Brain microvascular endothelial cell (primary cell): ENCODE results near the gene UNC5C.

ENCODE experiments used
- DNase-seq: peaks from one replicate; pipeline ENCODE4 v3.0.0-alpha.2; 2020
- H3K27ac ChIP-seq: fragments of 250-450 bp; sonication (Bioruptor Pico); 2 replicates; pipeline ENCODE4 v1.5.1; 2020; ENCODE audit warnings: mild to moderate bottlenecking, moderate library complexity
- H3K27me3 ChIP-seq: fragments of 250-450 bp; sonication (Bioruptor Pico); replicated peaks from 2 replicates; pipeline ENCODE4 v1.5.1; 2020; ENCODE audit warnings: mild to moderate bottlenecking
- H3K36me3 ChIP-seq: fragments of 250-450 bp; sonication (Bioruptor Pico); replicated peaks from 2 replicates; pipeline ENCODE4 v1.5.1; 2020; ENCODE audit warnings: mild to moderate bottlenecking
- H3K4me3 ChIP-seq: 2 replicates; pipeline ENCODE4 v1.5.1; 2011; ENCODE audit warnings: low read depth, mild to moderate bottlenecking, control low read depth, low read length, moderate library complexity
- CTCF ChIP-seq: IDR thresholded peaks from 2 replicates; pipeline ENCODE4 v1.5.1; 2011; ENCODE audit warnings: low read depth, mild to moderate bottlenecking, moderate library complexity, low read length, control low read depth, inconsistent platforms; ENCODE audit errors: missing control alignments
- in situ Hi-C: cut with HindIII; loops from 2 replicates; pipeline ENCODE4 v1.10.0; 2017; ENCODE audit warnings: low sequenced_read_pairs, low pct_ligation_motif_present

UNC5C gene

GRCh38 chr4:95288552-95288951 is 260.2 kb downstream of the UNC5C start:
- no peak for DNase-seq
- no peak overlapping the region for H3K27ac ChIP-seq
- no peaks in the 10 kb centered on the region for H3K27me3 ChIP-seq
- no peak for TF ChIP-seq CTCF
- H3K36me3 ChIP-seq: no peaks in the 10 kb centered on the region
- no peak overlapping the region for H3K4me3 ChIP-seq
- in situ Hi-C loops: no loop called here

GRCh38 chr4:95285797-95286196 is 263.0 kb downstream of the UNC5C start:
- DNase-seq: no peak
- in situ Hi-C loops: no loop called here
- TF ChIP-seq CTCF: no peak

GRCh38 chr4:95284655-95285054 is 264.1 kb downstream of the UNC5C start:
- TF ChIP-seq CTCF: no peak
- in situ Hi-C loops: no loop called here
- Histone ChIP-seq H3K27me3 (no peaks in the 10 kb centered on the region), H3K36me3 (no peaks in the 10 kb centered on the region), H3K27ac (no peak overlapping the region), H3K4me3 (no peak overlapping the region)
- no peak for DNase-seq

More at GRCh38 chr4:95285797-95286196, 263.0 kb downstream of the UNC5C start:
- H3K27me3 ChIP-seq: no peaks in the 10 kb centered on the region
- no peaks in the 10 kb centered on the region for H3K36me3 ChIP-seq
- no peak overlapping the region for H3K4me3 ChIP-seq
- H3K27ac ChIP-seq: no peak overlapping the region

GRCh38 chr4:95283320-95283719 is 265.5 kb downstream of the UNC5C start:
- Histone ChIP-seq H3K27ac (no peak overlapping the region), H3K27me3 (no peaks in the 10 kb centered on the region), H3K36me3 (no peaks in the 10 kb centered on the region), H3K4me3 (no peak overlapping the region)
- no peak for TF ChIP-seq CTCF
- DNase-seq: no peak
- in situ Hi-C loops: no loop called here

GRCh38 chr4:95272797-95273196 is 276.0 kb downstream of the UNC5C start:
- no peak for TF ChIP-seq CTCF
- H3K27ac ChIP-seq: no peak overlapping the region
- in situ Hi-C loops: no loop called here
- H3K4me3 ChIP-seq: no peak overlapping the region
- no peaks in the 10 kb centered on the region for H3K36me3 ChIP-seq
- no peak for DNase-seq
- H3K27me3 ChIP-seq: no peaks in the 10 kb centered on the region

- Histone ChIP-seq H3K4me3 (no peak overlapping the region), H3K27ac (no peak overlapping the region), H3K36me3 (no peaks in the 10 kb centered on the region), H3K27me3 (no peaks in the 10 kb centered on the region)
- DNase-seq: no peak
- in situ Hi-C loops: no loop called here
- no peak for TF ChIP-seq CTCF
Measured at GRCh38 chr4:95272036-95272435, 276.7 kb downstream of the UNC5C start.
